GM12864 (cell line): ENCODE results near the gene BSN.
A peak's percentile ranks its signal among the peaks of the same experiment; 100 is the strongest.
"Not testable (repeated sequence)": the region's sequence is repeated elsewhere in the genome, so short reads cannot be mapped to it uniquely, and the experiment has no call there.

Experiments
- DNase-seq: peaks from one replicate; pipeline ENCODE4 v3.0.0-alpha.2; 2011; ENCODE audit warnings: low read depth
- H3K4me3 ChIP-seq: 2 replicates; pipeline ENCODE4 v1.5.1; 2011; ENCODE audit warnings: mild to moderate bottlenecking, low read depth, low read length, control low read depth
- TF ChIP-seq, protein P1 (sequence below): IDR thresholded peaks from 2 replicates; pipeline ENCODE4 v1.5.1; 2011; ENCODE audit warnings: low read depth, mild to moderate bottlenecking, moderate library complexity, low read length, control low read depth, inconsistent platforms; ENCODE audit errors: missing control alignments

The BSN gene

DNA sequence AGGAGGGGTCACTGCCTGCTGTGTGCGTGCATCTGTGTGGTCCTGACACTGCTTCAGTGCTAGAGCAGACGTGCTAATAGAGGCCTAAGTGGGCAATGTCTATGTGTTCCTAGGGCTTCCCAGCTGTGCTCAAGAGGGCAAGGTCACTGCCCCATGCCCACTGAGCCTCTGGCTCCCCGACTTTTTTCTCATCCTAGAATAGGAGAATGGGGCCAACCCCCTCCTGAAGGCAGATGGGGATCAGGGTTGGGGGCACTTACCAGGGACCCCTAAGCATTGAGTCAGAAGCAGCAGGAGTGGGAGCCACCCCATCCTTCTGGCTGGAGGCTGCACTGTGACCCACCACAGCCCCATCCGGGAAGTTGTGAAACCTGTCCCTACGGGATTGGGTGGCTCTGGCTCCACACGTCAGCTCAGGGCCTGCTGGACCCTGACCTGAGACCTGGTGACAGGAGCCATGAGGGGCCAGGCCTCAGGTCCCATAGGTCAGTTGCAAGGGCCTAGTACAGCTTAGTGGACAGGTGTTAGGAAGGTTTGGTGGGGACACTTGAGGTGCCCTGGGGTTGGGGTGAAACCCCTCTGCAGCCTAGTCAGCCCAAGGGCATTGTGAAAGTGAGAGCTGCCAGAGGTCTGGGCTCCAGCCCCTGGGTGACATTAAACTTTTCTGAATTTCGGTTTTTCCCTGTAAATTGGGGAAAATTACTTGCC, 134.2 kb downstream of the BSN start:
- not testable (repeated sequence) for DNase-seq
- H3K4me3 ChIP-seq: peak overlapping the region; percentile 86

DNA sequence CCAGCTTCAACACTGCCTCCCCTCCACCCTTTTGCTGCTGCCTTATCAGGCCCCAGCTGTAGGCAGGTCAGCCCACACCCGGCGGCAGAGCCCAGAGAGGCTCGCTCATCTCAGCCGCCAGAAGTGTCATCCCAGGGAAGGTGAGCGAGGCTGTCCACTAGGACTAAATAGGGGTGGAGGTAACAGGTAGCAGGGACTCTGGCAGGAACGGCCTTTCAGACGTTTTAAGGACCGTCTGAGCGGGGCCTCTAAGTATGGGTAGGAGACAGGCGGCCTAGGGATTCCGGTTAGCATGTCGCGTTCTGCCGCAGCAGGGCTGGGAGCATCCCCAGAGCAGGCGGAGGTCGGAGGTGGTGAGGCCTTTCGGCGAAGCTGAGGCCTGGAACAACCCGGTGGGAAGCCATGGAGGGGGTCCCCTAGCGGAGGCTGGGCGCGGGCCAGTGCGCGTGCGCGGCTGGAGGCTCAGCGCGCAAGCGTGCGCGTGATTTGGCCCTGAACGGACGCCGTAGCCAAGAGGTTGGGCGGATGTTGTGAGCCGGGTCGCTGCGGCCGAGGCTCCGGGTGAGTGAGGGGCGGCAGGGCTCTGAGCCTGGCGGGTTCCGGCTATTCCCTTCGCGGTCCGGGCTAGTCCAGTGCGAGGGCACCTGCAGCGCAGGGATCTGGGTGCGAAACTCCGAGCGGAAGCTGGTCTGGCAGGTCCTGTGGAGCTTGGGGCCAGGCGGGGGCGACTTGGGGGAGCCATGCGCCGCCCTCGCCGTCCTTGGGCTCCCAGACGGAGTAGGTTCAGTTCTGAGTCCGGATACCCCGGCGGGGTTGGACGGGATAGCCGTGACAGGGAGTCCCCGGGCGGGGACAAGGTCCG, 135.0 kb downstream of the BSN start, which contains the start of the genes MST1 and RNF123:
TSS of gene MST1 (minus strand) at position 429 of the 862 bp plus-strand sequence. CDS start 783 bp downstream, outside the sequence.
TSS of gene RNF123 (plus strand) at position 512 of the 862 bp plus-strand sequence. CDS start 1,609 bp downstream, outside the sequence.
- peak within 1 kb of the TSS; percentile 86 for H3K4me3 ChIP-seq
- TF ChIP-seq, protein P1, sequence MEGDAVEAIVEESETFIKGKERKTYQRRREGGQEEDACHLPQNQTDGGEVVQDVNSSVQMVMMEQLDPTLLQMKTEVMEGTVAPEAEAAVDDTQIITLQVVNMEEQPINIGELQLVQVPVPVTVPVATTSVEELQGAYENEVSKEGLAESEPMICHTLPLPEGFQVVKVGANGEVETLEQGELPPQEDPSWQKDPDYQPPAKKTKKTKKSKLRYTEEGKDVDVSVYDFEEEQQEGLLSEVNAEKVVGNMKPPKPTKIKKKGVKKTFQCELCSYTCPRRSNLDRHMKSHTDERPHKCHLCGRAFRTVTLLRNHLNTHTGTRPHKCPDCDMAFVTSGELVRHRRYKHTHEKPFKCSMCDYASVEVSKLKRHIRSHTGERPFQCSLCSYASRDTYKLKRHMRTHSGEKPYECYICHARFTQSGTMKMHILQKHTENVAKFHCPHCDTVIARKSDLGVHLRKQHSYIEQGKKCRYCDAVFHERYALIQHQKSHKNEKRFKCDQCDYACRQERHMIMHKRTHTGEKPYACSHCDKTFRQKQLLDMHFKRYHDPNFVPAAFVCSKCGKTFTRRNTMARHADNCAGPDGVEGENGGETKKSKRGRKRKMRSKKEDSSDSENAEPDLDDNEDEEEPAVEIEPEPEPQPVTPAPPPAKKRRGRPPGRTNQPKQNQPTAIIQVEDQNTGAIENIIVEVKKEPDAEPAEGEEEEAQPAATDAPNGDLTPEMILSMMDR: peak; percentile 44
- peak; percentile 65 for DNase-seq

DNA sequence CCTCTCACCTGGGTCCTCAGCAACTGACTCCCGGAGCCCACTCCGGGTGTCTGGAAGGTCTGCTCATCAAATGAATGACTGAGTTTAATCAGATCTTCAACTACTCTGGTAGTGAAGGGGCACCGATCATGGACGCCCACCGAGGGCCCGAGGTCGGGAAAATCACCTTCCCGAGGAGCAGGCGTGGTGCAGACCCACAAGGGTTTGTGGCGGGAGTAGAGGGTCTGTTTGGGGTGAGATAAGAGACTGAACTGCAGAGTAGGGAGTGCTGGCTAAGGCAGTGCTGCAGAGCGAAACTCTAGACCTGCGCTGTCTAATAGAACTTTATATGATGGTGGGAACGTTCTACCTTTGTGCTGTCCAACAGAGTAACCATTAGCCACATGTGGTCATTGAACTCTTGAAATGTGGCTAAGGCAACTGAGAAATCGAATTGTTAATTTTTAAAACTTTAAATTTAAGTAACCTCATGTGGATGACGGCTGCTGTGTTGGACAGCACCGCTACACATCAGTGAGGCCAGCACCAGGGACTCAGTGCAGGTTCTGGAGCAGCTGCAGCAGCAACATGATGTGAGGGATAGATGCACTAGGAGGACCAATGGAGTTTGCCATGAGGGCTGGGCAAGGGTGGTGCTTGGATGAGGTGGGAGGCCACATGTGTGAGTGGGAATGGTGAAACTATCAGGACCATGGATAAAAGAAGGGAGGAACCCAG, 135.8 kb downstream of the BSN start:
- DNase-seq: not testable (repeated sequence)
- peak overlapping the region; percentile 86 for H3K4me3 ChIP-seq

DNA sequence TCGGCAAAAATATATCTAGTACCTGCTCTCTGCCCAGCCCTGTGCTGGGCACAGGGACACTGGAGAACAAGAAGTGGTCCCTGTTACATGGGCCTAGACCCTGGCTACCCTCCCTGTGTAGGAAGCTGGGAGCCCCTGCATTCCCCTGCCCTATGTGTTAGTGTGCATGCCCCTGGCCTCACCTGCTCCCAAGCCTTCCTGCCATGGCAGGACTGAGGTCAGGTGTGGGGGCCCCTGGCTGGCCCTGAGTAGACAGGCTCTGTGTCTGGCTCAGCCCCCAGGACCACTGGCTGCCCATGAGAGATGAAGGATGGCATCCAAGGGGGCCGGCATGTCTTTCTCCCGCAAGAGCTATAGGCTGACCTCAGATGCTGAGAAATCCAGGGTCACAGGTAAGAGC, 136.6 kb downstream of the BSN start:
- not testable (repeated sequence) for DNase-seq, H3K4me3 ChIP-seq

DNA sequence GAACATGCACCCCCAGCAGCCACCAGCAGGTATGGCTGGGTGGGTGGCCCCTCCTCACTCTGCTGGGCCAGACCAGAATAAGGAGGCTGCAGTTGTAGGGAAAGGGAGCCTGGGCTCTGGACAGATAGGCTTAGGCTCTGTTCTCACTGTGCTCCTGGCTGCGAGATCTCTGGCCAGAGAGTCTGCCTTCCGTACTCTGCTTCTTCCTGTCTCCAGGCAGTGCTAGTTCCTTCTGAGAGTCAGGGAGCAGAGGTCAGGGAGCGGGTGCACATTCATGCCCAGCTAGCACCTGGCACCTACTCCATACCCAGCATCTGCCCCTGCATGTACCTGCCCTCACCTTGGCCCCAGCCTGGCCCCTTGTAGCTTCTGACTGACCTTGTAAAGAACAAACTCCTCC, 137.2 kb downstream of the BSN start:
- H3K4me3 ChIP-seq, DNase-seq: not testable (repeated sequence)

DNA sequence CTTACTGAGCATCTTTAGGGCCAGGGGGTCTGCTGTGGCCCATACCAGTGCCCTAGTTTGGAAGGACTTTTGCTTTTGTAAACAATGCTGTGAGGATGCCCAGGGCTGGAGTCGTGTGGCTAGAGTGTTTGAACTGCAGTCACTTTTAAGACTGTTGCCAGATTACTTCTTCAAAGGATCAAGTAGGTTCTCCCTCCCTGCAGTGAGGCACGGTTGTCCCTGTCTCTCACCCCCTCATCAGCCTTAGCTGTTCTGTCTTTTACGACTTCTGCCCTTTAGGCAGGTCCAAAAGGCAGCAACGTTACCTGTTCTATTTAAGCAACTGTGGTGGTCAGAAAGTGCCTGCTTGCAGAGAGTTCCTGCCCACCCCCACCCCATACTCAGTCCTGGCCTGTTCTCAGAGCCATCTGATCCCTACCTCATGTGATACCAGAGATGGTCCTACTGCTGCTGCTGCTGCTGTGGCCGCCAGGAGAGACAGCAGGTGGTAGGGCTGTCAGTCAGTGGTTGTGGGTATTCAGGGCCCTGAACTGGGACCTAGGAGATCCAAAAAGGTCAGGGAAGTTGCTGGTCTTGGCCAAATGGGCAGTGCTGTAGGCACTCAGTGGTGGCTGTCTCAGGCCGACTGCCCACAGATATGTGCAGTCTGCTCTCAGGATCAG, 140.3 kb downstream of the BSN start:
- not testable (repeated sequence) for H3K4me3 ChIP-seq, DNase-seq

DNA sequence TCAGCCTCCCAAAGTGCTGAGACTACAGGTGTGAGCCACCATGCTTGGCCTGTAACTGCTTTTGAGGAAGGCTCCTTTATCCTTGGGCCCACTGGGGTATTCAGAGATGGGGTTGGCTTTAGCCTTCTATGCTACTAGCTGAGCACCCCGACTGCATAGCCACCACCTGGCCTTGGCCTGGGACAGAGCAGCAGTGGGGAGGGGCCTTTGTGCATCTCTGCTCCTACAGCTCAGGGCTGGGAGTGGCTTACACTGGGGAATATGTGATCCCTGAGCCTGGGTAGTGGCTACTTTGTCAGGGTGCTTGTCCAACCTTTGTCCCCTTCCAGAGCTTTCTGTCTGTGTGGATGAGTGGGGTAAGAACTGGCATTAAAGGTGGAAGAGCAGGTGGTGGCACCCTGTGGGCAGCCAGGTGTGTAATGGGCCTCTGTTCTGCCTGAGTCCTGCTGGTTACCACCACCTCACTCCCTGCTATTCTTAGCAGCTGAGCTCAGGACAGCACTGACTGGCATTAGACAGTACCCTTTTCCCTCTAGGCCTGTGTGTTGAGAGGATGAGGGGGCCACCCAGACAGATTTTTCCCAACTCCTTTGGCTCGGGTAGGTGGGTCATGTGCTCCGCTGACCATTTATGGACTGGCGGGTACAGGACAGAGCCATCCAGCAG, 141.2 kb downstream of the BSN start:
- H3K4me3 ChIP-seq, DNase-seq: not testable (repeated sequence)

DNA sequence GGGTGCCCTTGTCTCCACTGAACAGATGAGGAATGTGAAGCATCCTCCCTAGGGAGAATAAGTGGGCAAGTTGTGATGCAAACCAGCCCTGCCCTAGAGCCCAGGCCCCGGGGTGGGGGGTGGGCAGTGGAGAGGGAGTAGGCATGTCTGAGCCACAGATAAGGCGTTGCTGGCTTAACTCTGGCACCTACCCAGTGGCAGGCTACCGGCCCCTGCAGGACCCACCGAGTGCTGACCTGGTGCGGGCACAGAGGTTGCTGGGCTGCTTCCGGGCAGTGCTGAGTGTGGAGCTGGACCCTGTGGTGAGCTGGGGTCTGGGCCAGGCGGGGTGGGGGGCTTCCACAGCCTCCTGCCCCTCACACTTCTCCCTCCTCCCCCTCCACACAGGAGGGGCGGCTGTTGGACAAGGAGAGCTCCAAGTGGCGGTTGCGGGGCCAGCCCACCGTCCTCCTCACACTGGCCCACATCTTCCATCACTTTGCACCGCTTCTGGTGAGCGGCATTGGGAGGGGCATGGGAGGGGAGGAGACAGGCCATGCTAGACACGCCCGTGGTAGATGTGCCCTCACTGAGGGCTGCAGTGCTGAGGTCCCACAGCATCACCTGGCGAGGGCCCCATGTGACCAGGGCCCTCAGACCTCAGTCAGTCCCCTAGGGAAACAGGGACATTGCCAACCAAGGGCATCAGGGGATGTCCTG, 145.2 kb downstream of the BSN start:
- TF ChIP-seq, protein P1: no peak
- DNase-seq: no peak

DNA sequence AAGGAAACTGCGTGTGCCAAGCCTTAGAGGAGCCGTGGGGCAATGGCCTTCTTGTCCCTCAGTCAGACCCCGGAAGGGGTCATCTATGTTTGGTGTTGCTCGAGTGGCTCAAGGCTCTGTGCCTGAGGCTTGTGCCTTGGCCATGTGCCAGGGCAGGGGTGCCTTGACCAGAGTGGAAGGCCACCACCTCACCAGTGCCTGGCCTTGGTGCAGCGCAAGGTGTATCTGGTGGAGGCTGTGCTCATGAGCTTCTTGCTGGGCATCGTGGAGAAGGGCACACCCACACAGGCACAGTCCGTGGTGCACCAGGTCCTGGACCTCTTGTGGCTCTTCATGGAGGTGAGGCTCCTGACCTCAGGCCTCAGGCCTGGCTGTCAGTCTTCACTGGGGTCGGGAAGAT, 145.7 kb downstream of the BSN start:
- TF ChIP-seq, protein P1: no peak
- H3K4me3 ChIP-seq: no peak overlapping the region
- DNase-seq: no peak

More for the DNA sequence above, 145.2 kb downstream of the BSN start:
- no peak overlapping the region for H3K4me3 ChIP-seq
